OCI-LY1 (cell line): ENCODE data around the gene ALG9.

Experiments used
- H2AFZ ChIP-seq: fragments of 200-600 bp; sonication (generic), shearing (Covaris generic); 2 replicates; pipeline ENCODE4 v1.6.0; 2014; ENCODE audit warnings: antibody characterized with exemption, mild to moderate bottlenecking, low read length
- H3F3A ChIP-seq: fragments of 200-600 bp; sonication (generic), shearing (Covaris generic); 2 replicates; pipeline ENCODE4 v1.6.0; 2014; ENCODE audit warnings: mild to moderate bottlenecking, antibody characterized with exemption, low read length, moderate library complexity; ENCODE audit not compliant: insufficient read depth
- H3K27ac ChIP-seq: fragments of 200-600 bp; sonication (generic); 2 replicates; pipeline ENCODE4 v1.5.1; 2014; ENCODE audit warnings: low read length, mixed run types, mild to moderate bottlenecking, low read depth; ENCODE audit not compliant: poor library complexity, severe bottlenecking
- H3K27me3 ChIP-seq: fragments of 200-600 bp; sonication (generic); 2 replicates; pipeline ENCODE4 v1.6.0; 2014; ENCODE audit warnings: antibody characterized with exemption, mild to moderate bottlenecking, low read length, moderate library complexity; ENCODE audit not compliant: insufficient read depth
- H3K36me3 ChIP-seq: fragments of 200-600 bp; sonication (generic); 2 replicates; pipeline ENCODE4 v1.6.1; 2014; ENCODE audit warnings: mild to moderate bottlenecking, antibody characterized with exemption, low read length, moderate library complexity, mixed read lengths; ENCODE audit not compliant: insufficient read depth
- H3K4me1 ChIP-seq: fragments of 200-600 bp; sonication (generic); 2 replicates; pipeline ENCODE4 v1.5.1; 2014; ENCODE audit warnings: mild to moderate bottlenecking, low read length, moderate library complexity; ENCODE audit not compliant: insufficient read depth, severe bottlenecking
- H3K4me2 ChIP-seq: fragments of 200-600 bp; sonication (generic), shearing (Covaris generic); 2 replicates; pipeline ENCODE4 v1.6.1; 2014; ENCODE audit warnings: low read length
- H3K4me3 ChIP-seq: fragments of 200-600 bp; sonication (generic); 2 replicates; pipeline ENCODE4 v1.5.1; 2014; ENCODE audit warnings: low read length, low read depth, mild to moderate bottlenecking, mixed read lengths; ENCODE audit not compliant: poor library complexity, severe bottlenecking
- H3K79me2 ChIP-seq: fragments of 200-600 bp; shearing (Covaris generic); 2 replicates; pipeline ENCODE4 v1.6.1; 2016; ENCODE audit warnings: mixed run types, low read length, mixed read lengths; ENCODE audit not compliant: insufficient read depth
- H3K9ac ChIP-seq: fragments of 200-600 bp; sonication (generic), shearing (Covaris generic); 2 replicates; pipeline ENCODE4 v1.6.1; 2014; ENCODE audit warnings: mild to moderate bottlenecking, low read length, mixed read lengths
- H3K9me2 ChIP-seq: fragments of 200-600 bp; sonication (generic), shearing (Covaris generic); 2 replicates; pipeline ENCODE4 v1.6.1; 2014; ENCODE audit warnings: low read depth, mild to moderate bottlenecking, low read length, mixed read lengths
- H3K9me3 ChIP-seq: fragments of 200-600 bp; shearing (Covaris generic); 2 replicates; pipeline ENCODE4 v1.6.1; 2014; ENCODE audit warnings: low read length, mixed read lengths
- H4K20me1 ChIP-seq: fragments of 200-600 bp; sonication (generic), shearing (Covaris generic); 2 replicates; pipeline ENCODE4 v1.6.0; 2016; ENCODE audit warnings: mild to moderate bottlenecking, low read length; ENCODE audit not compliant: insufficient read depth
- EZH2 ChIP-seq: fragments of 200-600 bp; sonication (generic), shearing (Covaris generic); IDR thresholded peaks from 2 replicates; pipeline ENCODE4 v1.8.0; 2017; ENCODE audit warnings: borderline replicate concordance, mixed run types, mild to moderate bottlenecking, antibody characterized with exemption, low read length, moderate library complexity, mixed read lengths
- TF ChIP-seq, protein P1 (sequence below): fragments of 200-600 bp; sonication (generic), shearing (Covaris generic); IDR thresholded peaks from 2 replicates; pipeline ENCODE4 v1.5.1; 2017; ENCODE audit warnings: mild to moderate bottlenecking, antibody characterized with exemption, low read length, moderate library complexity, mixed read lengths

Gene ALG9

GRCh38 chr11:111796696-111797095 is 74.7 kb downstream of the ALG9 start:
- Histone ChIP-seq H3K27ac (peak overlapping the region; percentile 7), H3K4me2 (peak overlapping the region; percentile 11; the same call in 1 of the 2 replicates)

GRCh38 chr11:111795334-111795985 is 75.9 kb downstream of the ALG9 start:
- Histone ChIP-seq H2AFZ (no peak overlapping the region), H3K27ac (no peak overlapping the region), H3K4me3 (no peak overlapping the region), H3F3A (no peaks in the 10 kb centered on the region), H3K27me3 (no peaks in the 10 kb centered on the region), H3K9me3 (no peaks in the 10 kb centered on the region), H4K20me1 (no peaks in the 10 kb centered on the region), H3K36me3 (peaks cover 5% of the 10 kb centered on the region; the same call in 1 of the 2 replicates), H3K9ac (no peak overlapping the region), H3K4me1 (peaks cover 12% of the 10 kb centered on the region), H3K9me2 (no peaks in the 10 kb centered on the region), H3K4me2 (no peak overlapping the region), H3K79me2 (no peaks in the 10 kb centered on the region)
- TF ChIP-seq, protein P1, sequence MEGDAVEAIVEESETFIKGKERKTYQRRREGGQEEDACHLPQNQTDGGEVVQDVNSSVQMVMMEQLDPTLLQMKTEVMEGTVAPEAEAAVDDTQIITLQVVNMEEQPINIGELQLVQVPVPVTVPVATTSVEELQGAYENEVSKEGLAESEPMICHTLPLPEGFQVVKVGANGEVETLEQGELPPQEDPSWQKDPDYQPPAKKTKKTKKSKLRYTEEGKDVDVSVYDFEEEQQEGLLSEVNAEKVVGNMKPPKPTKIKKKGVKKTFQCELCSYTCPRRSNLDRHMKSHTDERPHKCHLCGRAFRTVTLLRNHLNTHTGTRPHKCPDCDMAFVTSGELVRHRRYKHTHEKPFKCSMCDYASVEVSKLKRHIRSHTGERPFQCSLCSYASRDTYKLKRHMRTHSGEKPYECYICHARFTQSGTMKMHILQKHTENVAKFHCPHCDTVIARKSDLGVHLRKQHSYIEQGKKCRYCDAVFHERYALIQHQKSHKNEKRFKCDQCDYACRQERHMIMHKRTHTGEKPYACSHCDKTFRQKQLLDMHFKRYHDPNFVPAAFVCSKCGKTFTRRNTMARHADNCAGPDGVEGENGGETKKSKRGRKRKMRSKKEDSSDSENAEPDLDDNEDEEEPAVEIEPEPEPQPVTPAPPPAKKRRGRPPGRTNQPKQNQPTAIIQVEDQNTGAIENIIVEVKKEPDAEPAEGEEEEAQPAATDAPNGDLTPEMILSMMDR = no peak
- no peak for TF ChIP-seq EZH2

More at GRCh38 chr11:111796696-111797095, 74.7 kb downstream of the ALG9 start:
- H3K9me2 ChIP-seq = no peaks in the 10 kb centered on the region
- H2AFZ ChIP-seq = no peak overlapping the region
- H3K4me3 ChIP-seq = no peak overlapping the region
- no peaks in the 10 kb centered on the region for H4K20me1 ChIP-seq
- no peaks in the 10 kb centered on the region for H3K79me2 ChIP-seq
- H3K9ac ChIP-seq = no peak overlapping the region
- H3K4me1 ChIP-seq = peaks cover 12% of the 10 kb centered on the region
- H3F3A ChIP-seq = no peaks in the 10 kb centered on the region
- no peaks in the 10 kb centered on the region for H3K27me3 ChIP-seq
- no peaks in the 10 kb centered on the region for H3K9me3 ChIP-seq
- no peak for TF ChIP-seq EZH2
- TF ChIP-seq, protein P1 = no peak
- H3K36me3 ChIP-seq = peaks cover 5% of the 10 kb centered on the region; the same call in 1 of the 2 replicates

DNA sequence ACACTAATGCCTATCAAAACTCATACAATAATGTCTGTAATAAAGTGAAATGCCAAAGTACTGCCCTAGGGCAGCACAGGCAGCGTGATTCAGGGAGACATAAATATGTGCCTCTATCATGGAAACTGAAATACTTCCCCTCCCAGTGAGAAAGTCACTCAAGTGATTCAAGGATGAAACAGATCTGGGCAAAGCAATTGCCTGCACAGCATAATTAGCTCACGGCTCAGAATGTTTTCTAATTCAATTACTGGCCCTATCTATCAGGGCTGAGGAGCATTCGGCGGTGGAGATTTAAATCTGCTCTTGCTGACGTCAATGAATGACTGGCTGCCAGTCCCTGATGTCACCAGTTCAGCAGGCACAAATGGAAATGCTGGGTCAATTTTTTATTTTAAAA is 77.5 kb downstream of the ALG9 start:
- no peaks in the 10 kb centered on the region for H3K79me2 ChIP-seq
- H4K20me1 ChIP-seq = no peaks in the 10 kb centered on the region
- no peak overlapping the region for H3K9ac ChIP-seq
- H3K4me1 ChIP-seq = peaks cover 12% of the 10 kb centered on the region
- H3K4me3 ChIP-seq = no peak overlapping the region
- H3F3A ChIP-seq = no peaks in the 10 kb centered on the region
- H3K4me2 ChIP-seq = no peak overlapping the region
- no peak overlapping the region for H3K27ac ChIP-seq
- TF ChIP-seq EZH2 = no peak
- TF ChIP-seq, protein P1 = no peak
- no peaks in the 10 kb centered on the region for H3K27me3 ChIP-seq
- H3K36me3 ChIP-seq = peaks cover 4% of the 10 kb centered on the region; the same call in 1 of the 2 replicates
- H3K9me3 ChIP-seq = no peaks in the 10 kb centered on the region
- no peak overlapping the region for H2AFZ ChIP-seq
- H3K9me2 ChIP-seq = no peaks in the 10 kb centered on the region
